Heart right ventricle (tissue), 16 donors: ENCODE results near the gene GNAT1. TPM values are rescaled to one million over a fixed set of nuclear protein-coding genes. Genes with fewer than 3 reads are reported as not detected.
"Not testable (repeated sequence)": the region's sequence is repeated elsewhere in the genome, so short reads cannot be mapped to it uniquely, and the experiment has no call there.

Source experiments
- ATAC-seq, 8 donors: fragments of 200-7000 bp; cut with Tn5 transposase; one replicate each; pipeline ENCODE4 v1.9.1; 2020; ENCODE audit warnings: mild to moderate bottlenecking in 8 of 8, moderate library complexity in 8 of 8, moderate number of reproducible peaks in 1 of 8
- DNase-seq, 2 donors: peaks; one replicate each; pipeline ENCODE4 v3.0.0-alpha.2; 2020
- H3K27ac ChIP-seq, 10 donors: fragments of 200-600 bp; sonication (generic) in 2 of 10; one replicate each; pipeline versions ENCODE4 v1.5.0 to v1.8.0; 2020 to 2022; ENCODE audit warnings: mild to moderate bottlenecking in 3 of 10
- H3K27me3 ChIP-seq, 7 donors: fragments of 200-600 bp; one replicate each; pipeline ENCODE4 v1.8.0; 2021 to 2022; ENCODE audit warnings: mild to moderate bottlenecking in 2 of 7
- H3K36me3 ChIP-seq, 9 donors: fragments of 200-600 bp; sonication (generic) in 1 of 9; one replicate each; pipeline versions ENCODE4 v1.5.0 to v1.8.0; 2020 to 2022; ENCODE audit warnings: mild to moderate bottlenecking in 2 of 9
- H3K4me1 ChIP-seq, 9 donors: fragments of 200-600 bp; sonication (generic) in 1 of 9; one replicate each; pipeline versions ENCODE4 v1.5.0 to v1.8.0; 2020 to 2022; ENCODE audit warnings: mild to moderate bottlenecking in 4 of 9
- H3K4me3 ChIP-seq, 10 donors: fragments of 200-600 bp; sonication (generic) in 2 of 10; one replicate each; pipeline versions ENCODE4 v1.5.0 to v1.8.0; 2020 to 2022; ENCODE audit warnings: mild to moderate bottlenecking in 7 of 10, moderate library complexity in 2 of 10
- H3K9me3 ChIP-seq, 11 donors: fragments of 200-600 bp in 10 of 11; sonication (generic) in 2 of 11; one replicate each; pipeline versions ENCODE4 v1.5.0 to v1.8.0; 2013 to 2022; ENCODE audit warnings: mild to moderate bottlenecking in 2 of 11, control low read depth in 1 of 11, moderate library complexity in 1 of 11
- CTCF ChIP-seq, 9 donors: fragments of 200-600 bp; sonication (generic) in 2 of 9; IDR thresholded peaks; one replicate each; pipeline versions ENCODE4 v1.5.0 to v1.8.0; 2021 to 2022; ENCODE audit warnings: antibody characterized with exemption in 9 of 9, mild to moderate bottlenecking in 5 of 9, moderate library complexity in 1 of 9
- WGBS, 2 donors: extraction: QIAGEN DNeasy Blood & Tissue Kit; methylation state at CpG; one replicate each; pipeline ENCODE4 v1.1.7; 2013; ENCODE audit warnings: inconsistent platforms in 1 of 2; 5-methylcytosine and 5-hydroxymethylcytosine counted together
- intact Hi-C, 10 donors: fragments of 100-400 bp; cut with DNase I; formaldehyde crosslinking; loops; one replicate each; pipeline versions ENCODE4 v1.11.1 to v1.14.2; 2022
- polyA plus RNA-seq, 2 donors: library from polyadenylated mRNA; stranded (reverse); fragments of 200-250 nt; gene quantifications; one replicate each; pipeline ENCODE4 v1.2.3, GENCODE V29; 2013
- total RNA-seq, 10 donors: library from RNA; stranded (reverse); fragmentation: NEBNext Ultra II Directional in 3 of 10; extraction: Animal tissue kit (Norgen Biotek cat#: 25700) in 3 of 10; gene quantifications; one replicate each; pipeline versions ENCODE4 v1.2.1 to v1.2.4, GENCODE V29; 2021 to 2023
- donor health status: Arrhythmogenic right ventricular cardiomyopathy.
- donor health status: ischemic (EF 13 %, LVEDD 7.1; RV severe dilation, severe dysfunction).
- donor health status: healthy with polysubstance abuse.
- donor health status: DM: no; HTN: yes; CAD: no.
- donor health status: DM: no; HTN: no; CAD: no.
- donor health status: ischemic (EF 25% LVEDD 6.9; RV normal size, moderate dysfunction).
- donor health status: ischemic (EF 25% LVEDD 5.7; RV mildly dilated, moderate dysfunction).
- donor health status: healthy.
- donor health status: DM: yes; HTN: yes; CAD: no.
- donor health status: Ischemic cardiomyopathy.
- donor health status: ischemic (EF 35%, LVEDD 5.7; RV mildly dilated, moderate dysfunction).
- donor health status: nonischemic (EF 11% LVEDD 7.7; RV severe dilation, severe dysfunction).
- donor health status: DM: yes; HTN: yes; CAD: no.
- donor health status: PGD.
- donor health status: ischemic (EF 29% LVEDD 5.4; RV normal size, mild dysfunction).
- donor health status: nonischemic (EF 23%, LVEDD 6.1; RV moderate dilation, normal function).

Gene GNAT1
- total and polyA plus RNA-seq, 12 donors, result not detected

- peak overlapping the region; percentile 83 to 100 (median 94) for H3K27ac ChIP-seq
- H3K36me3 ChIP-seq, result peaks cover 0 to 63% (median 0%) of the 10 kb centered on the region in 9 donors
- no peaks in the 10 kb centered on the region for H3K27me3 ChIP-seq
- H3K4me3 ChIP-seq, result peak overlapping the region in 7 of 10 donors; percentile 6 to 34 (median 23)
- DNase-seq (no peak), ATAC-seq (no peak)
- no peaks in the 10 kb centered on the region for H3K9me3 ChIP-seq
- WGBS, 2 donors, result 45 to 58% methylated on average over 4 of the region's 4 CpGs
- no peak for TF ChIP-seq CTCF (IDR thresholded peaks at IDR 0.05)
- H3K4me1 ChIP-seq, result peaks cover 67 to 100% (median 99%) of the 10 kb centered on the region in 9 donors
- intact Hi-C loops, result no loop called here
Measured at GRCh38 chr3:50243543-50243895, 52.1 kb downstream of the GNAT1 start.

GRCh38 chr3:50244813-50245212, 53.4 kb downstream of the GNAT1 start:
- H3K27me3 ChIP-seq, intact Hi-C loops, H3K9me3 ChIP-seq, ATAC-seq, DNase-seq: not testable (repeated sequence)
- 71 to 74% methylated on average over 6 of the region's 6 CpGs for WGBS, 2 donors
- H3K4me1 ChIP-seq, result peaks cover 72 to 100% (median 99%) of the 10 kb centered on the region in 9 donors
- peak overlapping the region; percentile 83 to 100 (median 94) for H3K27ac ChIP-seq
- peaks cover 0 to 62% (median 0%) of the 10 kb centered on the region in 9 donors for H3K36me3 ChIP-seq
- H3K4me3 ChIP-seq, result peak overlapping the region in 3 of 10 donors; percentile 19 to 52 (median 48)

- peak overlapping the region; percentile 83 to 100 (median 94) for H3K27ac ChIP-seq
- no peaks in the 10 kb centered on the region for H3K9me3 ChIP-seq
- intact Hi-C loops, result no loop called here
- DNase-seq (no peak), ATAC-seq (no peak)
- H3K4me3 ChIP-seq, result peak overlapping the region in 9 of 10 donors; percentile 31 to 57 (median 48)
- no peak for TF ChIP-seq CTCF (IDR thresholded peaks at IDR 0.05)
- H3K4me1 ChIP-seq, result peaks cover 71 to 100% (median 99%) of the 10 kb centered on the region in 9 donors
- H3K36me3 ChIP-seq, result peaks cover 0 to 63% (median 0%) of the 10 kb centered on the region in 9 donors
- no peaks in the 10 kb centered on the region for H3K27me3 ChIP-seq
- 52 to 55% methylated on average over 16 of the region's 16 CpGs for WGBS, 2 donors
Measured at GRCh38 chr3:50245251-50245745, 53.9 kb downstream of the GNAT1 start.

- DNase-seq (peak; percentile 93), ATAC-seq (peak; percentile 77 to 88 (median 82))
- peaks cover 0 to 70% (median 1%) of the 10 kb centered on the region in 9 donors for H3K36me3 ChIP-seq
- no peaks in the 10 kb centered on the region for H3K27me3 ChIP-seq
- peaks cover 72 to 100% (median 99%) of the 10 kb centered on the region in 9 donors for H3K4me1 ChIP-seq
- H3K4me3 ChIP-seq, result peak overlapping the region; percentile 12 to 57 (median 46)
- peak overlapping the region; percentile 83 to 100 (median 94) for H3K27ac ChIP-seq
- 2 to 3% methylated on average over 25 of the region's 25 CpGs for WGBS, 2 donors
- TF ChIP-seq CTCF (IDR thresholded peaks at IDR 0.05), result peak; percentile 97 to 99 (median 99)
- intact Hi-C loops, result loop anchor here in 6 of 10 donors (1.0 to 2.0 kb wide), 2 partner anchors 19 kb away; no protein-coding TSS in a partner anchor
- no peaks in the 10 kb centered on the region for H3K9me3 ChIP-seq
Measured at GRCh38 chr3:50245831-50246516, 54.6 kb downstream of the GNAT1 start.
